ENCODE measurements around the gene TAB2. TPM values are rescaled to one million over a fixed set of nuclear protein-coding genes. Genes with fewer than 3 reads are reported as not detected.
A peak's percentile ranks its signal among the peaks of the same experiment; 100 is the strongest.

TAB2 gene
- total and polyA plus RNA-seq, 9 of the 15 experiments (the other 6 are each of a cell fraction or from before 2014, with no cell fraction given), result 9.1 to 38.3 (median 18.6) TPM

DNA sequence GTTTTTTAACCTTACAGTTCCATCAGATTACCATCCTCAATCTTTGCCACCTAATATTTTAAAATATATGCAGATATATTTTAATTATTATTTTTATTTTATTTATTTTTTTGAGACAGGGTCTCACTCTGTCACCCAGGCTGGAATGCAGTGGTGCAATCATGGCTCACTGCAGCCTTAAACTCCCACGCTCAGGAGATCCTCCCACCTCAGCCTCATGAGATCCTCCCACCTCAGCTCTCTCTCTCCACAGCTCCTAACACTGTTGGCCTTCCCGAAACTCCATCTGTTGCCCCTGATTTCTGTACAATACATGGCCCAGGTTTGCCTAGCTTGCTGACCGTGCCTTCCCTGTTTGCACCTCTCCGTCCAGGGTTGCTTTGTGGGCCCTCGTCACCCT lies 4.4 kb upstream of the TAB2 start (continued):
- TF ChIP-seq, protein P1, sequence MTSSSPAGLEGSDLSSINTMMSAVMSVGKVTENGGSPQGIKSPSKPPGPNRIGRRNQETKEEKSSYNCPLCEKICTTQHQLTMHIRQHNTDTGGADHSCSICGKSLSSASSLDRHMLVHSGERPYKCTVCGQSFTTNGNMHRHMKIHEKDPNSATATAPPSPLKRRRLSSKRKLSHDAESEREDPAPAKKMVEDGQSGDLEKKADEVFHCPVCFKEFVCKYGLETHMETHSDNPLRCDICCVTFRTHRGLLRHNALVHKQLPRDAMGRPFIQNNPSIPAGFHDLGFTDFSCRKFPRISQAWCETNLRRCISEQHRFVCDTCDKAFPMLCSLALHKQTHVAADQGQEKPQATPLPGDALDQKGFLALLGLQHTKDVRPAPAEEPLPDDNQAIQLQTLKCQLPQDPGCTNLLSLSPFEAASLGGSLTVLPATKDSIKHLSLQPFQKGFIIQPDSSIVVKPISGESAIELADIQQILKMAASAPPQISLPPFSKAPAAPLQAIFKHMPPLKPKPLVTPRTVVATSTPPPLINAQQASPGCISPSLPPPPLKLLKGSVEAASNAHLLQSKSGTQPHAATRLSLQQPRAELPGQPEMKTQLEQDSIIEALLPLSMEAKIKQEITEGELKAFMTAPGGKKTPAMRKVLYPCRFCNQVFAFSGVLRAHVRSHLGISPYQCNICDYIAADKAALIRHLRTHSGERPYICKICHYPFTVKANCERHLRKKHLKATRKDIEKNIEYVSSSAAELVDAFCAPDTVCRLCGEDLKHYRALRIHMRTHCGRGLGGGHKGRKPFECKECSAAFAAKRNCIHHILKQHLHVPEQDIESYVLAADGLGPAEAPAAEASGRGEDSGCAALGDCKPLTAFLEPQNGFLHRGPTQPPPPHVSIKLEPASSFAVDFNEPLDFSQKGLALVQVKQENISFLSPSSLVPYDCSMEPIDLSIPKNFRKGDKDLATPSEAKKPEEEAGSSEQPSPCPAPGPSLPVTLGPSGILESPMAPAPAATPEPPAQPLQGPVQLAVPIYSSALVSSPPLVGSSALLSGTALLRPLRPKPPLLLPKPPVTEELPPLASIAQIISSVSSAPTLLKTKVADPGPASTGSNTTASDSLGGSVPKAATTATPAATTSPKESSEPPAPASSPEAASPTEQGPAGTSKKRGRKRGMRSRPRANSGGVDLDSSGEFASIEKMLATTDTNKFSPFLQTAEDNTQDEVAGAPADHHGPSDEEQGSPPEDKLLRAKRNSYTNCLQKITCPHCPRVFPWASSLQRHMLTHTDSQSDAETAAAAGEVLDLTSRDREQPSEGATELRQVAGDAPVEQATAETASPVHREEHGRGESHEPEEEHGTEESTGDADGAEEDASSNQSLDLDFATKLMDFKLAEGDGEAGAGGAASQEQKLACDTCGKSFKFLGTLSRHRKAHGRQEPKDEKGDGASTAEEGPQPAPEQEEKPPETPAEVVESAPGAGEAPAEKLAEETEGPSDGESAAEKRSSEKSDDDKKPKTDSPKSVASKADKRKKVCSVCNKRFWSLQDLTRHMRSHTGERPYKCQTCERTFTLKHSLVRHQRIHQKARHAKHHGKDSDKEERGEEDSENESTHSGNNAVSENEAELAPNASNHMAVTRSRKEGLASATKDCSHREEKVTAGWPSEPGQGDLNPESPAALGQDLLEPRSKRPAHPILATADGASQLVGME (CRISPR knock-in tag; IDR thresholded peaks at IDR 0.05), result no peak
- TF ChIP-seq POLR2AphosphoS2 (IDR thresholded peaks at IDR 0.05; ENCODE audit: low read length) (no peak), NEUROD1 (IDR thresholded peaks at IDR 0.05; ENCODE audit: borderline replicate concordance, low read depth, low read length, partially characterized antibody) (no peak), ZNF354B (CRISPR knock-in tag; IDR thresholded peaks at IDR 0.05) (no peak), SP1 (CRISPR knock-in tag; IDR thresholded peaks at IDR 0.05) (no peak), PRMT5 (CRISPR knock-in tag; IDR thresholded peaks at IDR 0.05) (no peak), L3MBTL2 (IDR thresholded peaks at IDR 0.05) (no peak), SMARCE1 (IDR thresholded peaks at IDR 0.05) (0 out of 2 replicates have a peak, but pooled peaks have one; percentile 25), BCOR (IDR thresholded peaks at IDR 0.05) (no peak), MEIS2 (IDR thresholded peaks at IDR 0.05; ENCODE audit: partially characterized antibody) (no peak), EGR1 (conservative IDR thresholded peaks at IDR 0.05) (peak; percentile 82), CBX8 (IDR thresholded peaks at IDR 0.05; ENCODE audit: borderline replicate concordance, extremely low read depth, low read depth, low read length, poor library complexity, severe bottlenecking) (no peak), TEAD4 (IDR thresholded peaks at IDR 0.05; ENCODE audit: low read length) (0 out of 2 replicates have a peak, but pooled peaks have one; percentile 35), TEAD4 (CRISPR knock-in tag; IDR thresholded peaks at IDR 0.05; ENCODE audit: borderline replicate concordance) (no peak), CEBPG (CRISPR knock-in tag; IDR thresholded peaks at IDR 0.05) (no peak), CEBPG (tag; conservative IDR thresholded peaks at IDR 0.05 in 1 of 2, IDR thresholded peaks at IDR 0.05 in 1 of 2) (peak in 1 of 2 experiments; percentile 37; a peak in 1 of 4 replicates), EHMT2 (IDR thresholded peaks at IDR 0.05) (no peak), PRPF4 (IDR thresholded peaks at IDR 0.05; ENCODE audit: insufficient read depth, low read depth, low read length, poor library complexity, severe bottlenecking) (no peak), KLF16 (IDR thresholded peaks at IDR 0.05) (no peak; the same call in 1 of the 2 replicates)
- TF ChIP-seq, protein P2, sequence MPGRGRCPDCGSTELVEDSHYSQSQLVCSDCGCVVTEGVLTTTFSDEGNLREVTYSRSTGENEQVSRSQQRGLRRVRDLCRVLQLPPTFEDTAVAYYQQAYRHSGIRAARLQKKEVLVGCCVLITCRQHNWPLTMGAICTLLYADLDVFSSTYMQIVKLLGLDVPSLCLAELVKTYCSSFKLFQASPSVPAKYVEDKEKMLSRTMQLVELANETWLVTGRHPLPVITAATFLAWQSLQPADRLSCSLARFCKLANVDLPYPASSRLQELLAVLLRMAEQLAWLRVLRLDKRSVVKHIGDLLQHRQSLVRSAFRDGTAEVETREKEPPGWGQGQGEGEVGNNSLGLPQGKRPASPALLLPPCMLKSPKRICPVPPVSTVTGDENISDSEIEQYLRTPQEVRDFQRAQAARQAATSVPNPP (IDR thresholded peaks at IDR 0.05; ENCODE audit: borderline replicate concordance, insufficient read depth, insufficient read length), result no peak
- TF ChIP-seq, protein P3, sequence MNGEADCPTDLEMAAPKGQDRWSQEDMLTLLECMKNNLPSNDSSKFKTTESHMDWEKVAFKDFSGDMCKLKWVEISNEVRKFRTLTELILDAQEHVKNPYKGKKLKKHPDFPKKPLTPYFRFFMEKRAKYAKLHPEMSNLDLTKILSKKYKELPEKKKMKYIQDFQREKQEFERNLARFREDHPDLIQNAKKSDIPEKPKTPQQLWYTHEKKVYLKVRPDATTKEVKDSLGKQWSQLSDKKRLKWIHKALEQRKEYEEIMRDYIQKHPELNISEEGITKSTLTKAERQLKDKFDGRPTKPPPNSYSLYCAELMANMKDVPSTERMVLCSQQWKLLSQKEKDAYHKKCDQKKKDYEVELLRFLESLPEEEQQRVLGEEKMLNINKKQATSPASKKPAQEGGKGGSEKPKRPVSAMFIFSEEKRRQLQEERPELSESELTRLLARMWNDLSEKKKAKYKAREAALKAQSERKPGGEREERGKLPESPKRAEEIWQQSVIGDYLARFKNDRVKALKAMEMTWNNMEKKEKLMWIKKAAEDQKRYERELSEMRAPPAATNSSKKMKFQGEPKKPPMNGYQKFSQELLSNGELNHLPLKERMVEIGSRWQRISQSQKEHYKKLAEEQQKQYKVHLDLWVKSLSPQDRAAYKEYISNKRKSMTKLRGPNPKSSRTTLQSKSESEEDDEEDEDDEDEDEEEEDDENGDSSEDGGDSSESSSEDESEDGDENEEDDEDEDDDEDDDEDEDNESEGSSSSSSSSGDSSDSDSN (IDR thresholded peaks at IDR 0.05; ENCODE audit: borderline replicate concordance in 1 of 2, low read depth in 2 of 2, low read length in 2 of 2), result no peak
